ENCODE measurements around the gene EPHA7.

Gene EPHA7

DNA sequence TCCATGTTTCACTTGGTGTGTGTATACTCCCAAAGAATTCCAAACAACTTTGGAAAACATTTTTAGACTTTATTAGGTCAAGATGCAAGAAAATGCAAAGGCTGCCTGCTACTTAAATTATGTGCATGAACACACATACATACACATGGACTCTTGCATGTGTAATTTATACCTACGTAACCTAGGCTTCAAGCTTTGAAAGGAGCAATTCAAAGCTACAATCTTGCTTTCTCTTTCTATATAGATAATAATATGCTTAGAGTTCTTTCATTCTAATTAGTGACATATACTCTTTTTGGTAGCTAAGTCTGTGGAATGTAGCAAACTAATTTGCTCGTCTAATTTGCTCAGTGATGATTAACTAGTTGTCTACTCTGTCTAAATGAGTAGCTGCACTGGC, 146.5 kb downstream of the EPHA7 start:
- Mint-ChIP-seq H3K27ac (no peak overlapping the region), H3K4me3 (no peak overlapping the region), H3K36me3 (ENCODE audit: low read depth) (no peaks in the 10 kb centered on the region), H3K9me3 (peaks cover 4% of the 10 kb centered on the region), H3K4me1 (ENCODE audit: low read depth) (no peaks in the 10 kb centered on the region), H3K27me3 (no peaks in the 10 kb centered on the region)

DNA sequence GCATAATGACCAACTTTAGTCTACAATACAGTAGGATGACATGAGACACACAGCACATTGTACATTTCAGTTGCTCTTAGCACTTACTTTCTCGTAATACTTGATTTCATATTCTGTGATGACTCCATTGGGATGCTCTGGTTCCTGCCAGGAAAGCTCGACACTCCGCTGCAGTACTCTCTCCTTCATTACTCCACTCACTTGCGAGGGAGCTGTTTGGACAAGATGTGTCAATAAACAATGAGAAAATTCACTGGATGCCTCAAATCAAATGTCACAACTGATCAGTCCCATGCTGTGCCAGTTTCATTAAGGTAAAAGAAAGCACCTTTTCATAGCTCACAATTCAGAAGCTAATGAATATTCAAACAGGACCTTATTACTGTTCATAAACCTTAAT, 147.1 kb downstream of the EPHA7 start:
- Mint-ChIP-seq H3K4me3 (no peak overlapping the region), H3K27me3 (no peaks in the 10 kb centered on the region), H3K27ac (no peak overlapping the region), H3K36me3 (ENCODE audit: low read depth) (no peaks in the 10 kb centered on the region), H3K9me3 (peaks cover 4% of the 10 kb centered on the region), H3K4me1 (ENCODE audit: low read depth) (no peaks in the 10 kb centered on the region)

DNA sequence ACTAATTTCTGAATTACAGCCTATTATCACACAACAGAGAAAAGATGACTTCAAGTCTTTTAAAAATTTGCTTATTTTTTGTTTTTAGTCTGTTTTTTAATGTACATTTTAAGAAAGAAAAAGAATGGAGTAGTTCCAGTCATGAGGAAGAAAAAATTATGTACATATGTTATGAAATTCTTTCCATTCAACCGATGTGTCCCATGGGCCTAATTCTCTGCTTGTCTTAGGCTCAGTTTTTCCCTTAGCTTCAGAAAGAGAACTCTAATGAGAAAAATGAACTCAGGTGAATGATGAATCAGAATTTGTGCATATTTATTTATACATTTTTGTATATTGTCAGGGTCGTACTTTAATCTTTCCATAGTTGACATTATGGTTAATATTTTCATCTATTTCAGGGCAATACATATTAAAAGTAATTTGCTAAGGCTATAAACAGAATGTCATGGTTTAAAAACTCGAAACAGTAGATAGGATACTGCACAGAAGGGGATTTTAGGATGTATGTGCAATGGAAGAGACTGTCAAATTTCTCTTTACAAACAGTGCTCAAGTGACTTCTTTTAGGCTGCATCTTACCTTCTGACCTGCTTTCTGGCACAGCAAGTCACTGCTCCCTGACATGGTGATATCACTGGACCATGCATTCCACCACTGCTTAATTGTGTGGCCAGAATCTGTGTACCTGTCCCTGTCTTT, 153.1 kb downstream of the EPHA7 start:
- Mint-ChIP-seq H3K4me1 (ENCODE audit: low read depth) (no peaks in the 10 kb centered on the region), H3K9me3 (no peaks in the 10 kb centered on the region), H3K27ac (no peak overlapping the region), H3K27me3 (no peaks in the 10 kb centered on the region), H3K36me3 (ENCODE audit: low read depth) (no peaks in the 10 kb centered on the region), H3K4me3 (no peak overlapping the region)

DNA sequence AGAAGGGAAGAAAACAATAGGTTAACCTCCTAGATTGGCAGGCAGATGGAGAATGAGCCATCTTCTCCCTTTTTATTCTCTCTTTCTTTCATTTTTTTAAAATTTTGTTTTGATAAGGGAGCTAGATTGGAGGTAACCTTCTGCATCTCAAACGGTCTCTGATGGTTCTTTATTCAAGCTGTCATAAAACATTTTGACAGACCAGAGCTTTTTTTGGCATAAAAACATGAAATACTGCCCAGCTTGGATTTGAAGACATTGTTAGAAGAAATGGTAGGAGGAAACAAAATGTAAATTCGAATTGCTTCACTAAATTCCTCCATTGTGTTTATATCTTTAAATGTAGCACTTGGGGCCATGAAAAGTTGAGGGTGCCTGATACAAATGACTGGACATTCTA, 158.5 kb downstream of the EPHA7 start:
- Mint-ChIP-seq H3K9me3 (no peaks in the 10 kb centered on the region), H3K4me3 (no peak overlapping the region), H3K4me1 (ENCODE audit: low read depth) (no peaks in the 10 kb centered on the region), H3K27me3 (no peaks in the 10 kb centered on the region), H3K36me3 (ENCODE audit: low read depth) (no peaks in the 10 kb centered on the region), H3K27ac (no peak overlapping the region)

DNA sequence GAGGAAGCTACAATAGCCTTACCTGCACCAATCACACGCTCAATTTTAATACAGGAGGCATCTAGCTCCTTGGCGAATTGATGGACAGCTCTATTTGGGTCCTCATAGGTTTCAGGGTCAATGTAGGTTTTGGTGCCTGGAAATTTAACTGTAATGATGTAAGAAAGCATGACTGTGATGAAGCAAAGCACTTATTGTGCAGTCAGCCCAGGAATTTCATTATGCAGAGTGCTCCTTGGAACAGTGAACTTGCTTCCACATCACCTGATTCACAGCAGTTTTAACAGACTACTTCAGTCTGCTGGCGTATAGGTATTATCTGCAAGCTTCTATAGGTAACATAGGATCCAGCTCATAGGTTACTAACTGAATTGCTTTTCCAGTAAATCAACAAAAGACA, 160.0 kb downstream of the EPHA7 start:
- Mint-ChIP-seq H3K27me3 (no peaks in the 10 kb centered on the region), H3K4me3 (no peak overlapping the region), H3K9me3 (no peaks in the 10 kb centered on the region), H3K27ac (no peak overlapping the region), H3K4me1 (ENCODE audit: low read depth) (no peaks in the 10 kb centered on the region), H3K36me3 (ENCODE audit: low read depth) (no peaks in the 10 kb centered on the region)

DNA sequence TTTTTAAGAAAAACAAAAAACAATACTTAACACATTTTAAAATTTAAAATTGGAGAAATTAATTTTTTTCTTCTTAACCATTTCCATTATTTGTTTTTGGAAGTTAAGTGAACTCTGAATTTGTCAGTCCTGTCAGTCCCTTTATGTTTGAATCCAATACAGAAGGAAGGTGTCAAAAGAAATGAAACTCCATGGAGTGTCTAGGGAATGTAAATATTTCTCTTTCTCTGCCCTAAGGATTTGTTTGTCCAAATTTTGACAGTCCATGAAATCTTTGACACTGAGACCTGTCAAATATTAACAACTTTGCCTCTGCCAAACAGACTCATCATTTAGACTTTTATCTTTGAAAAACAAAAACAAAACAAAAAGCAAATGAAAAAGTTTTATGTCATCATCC, 166.4 kb downstream of the EPHA7 start:
- no peaks in the 10 kb centered on the region for H3K27me3 Mint-ChIP-seq
- peaks cover 4% of the 10 kb centered on the region for H3K9me3 Mint-ChIP-seq
- H3K27ac Mint-ChIP-seq: no peak overlapping the region
- no peaks in the 10 kb centered on the region for H3K36me3 Mint-ChIP-seq (ENCODE audit: low read depth)
- H3K4me1 Mint-ChIP-seq (ENCODE audit: low read depth): no peaks in the 10 kb centered on the region
- no peak overlapping the region for H3K4me3 Mint-ChIP-seq

DNA sequence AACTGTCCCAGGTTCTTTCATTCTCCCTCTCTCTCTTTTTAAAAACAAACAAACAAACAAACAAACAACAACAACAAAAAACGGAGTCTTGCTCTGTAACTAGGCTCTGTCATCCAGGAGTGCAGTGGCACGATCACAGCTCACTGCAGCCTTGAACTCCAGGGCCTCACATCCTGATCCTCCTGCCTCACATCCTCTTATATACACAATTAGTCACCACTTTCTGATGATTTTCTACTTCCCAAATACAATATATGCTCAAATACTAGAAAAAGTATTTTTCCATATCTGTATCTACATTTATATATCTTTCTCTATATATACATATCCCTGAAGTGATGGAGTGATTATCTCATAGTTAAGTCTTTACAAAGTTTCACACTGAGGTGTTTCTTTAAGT, 170.7 kb downstream of the EPHA7 start:
- Mint-ChIP-seq H3K9me3 (peaks cover 2% of the 10 kb centered on the region), H3K36me3 (ENCODE audit: low read depth) (no peaks in the 10 kb centered on the region), H3K27ac (no peak overlapping the region), H3K27me3 (no peaks in the 10 kb centered on the region), H3K4me3 (no peak overlapping the region), H3K4me1 (ENCODE audit: low read depth) (no peaks in the 10 kb centered on the region)

DNA sequence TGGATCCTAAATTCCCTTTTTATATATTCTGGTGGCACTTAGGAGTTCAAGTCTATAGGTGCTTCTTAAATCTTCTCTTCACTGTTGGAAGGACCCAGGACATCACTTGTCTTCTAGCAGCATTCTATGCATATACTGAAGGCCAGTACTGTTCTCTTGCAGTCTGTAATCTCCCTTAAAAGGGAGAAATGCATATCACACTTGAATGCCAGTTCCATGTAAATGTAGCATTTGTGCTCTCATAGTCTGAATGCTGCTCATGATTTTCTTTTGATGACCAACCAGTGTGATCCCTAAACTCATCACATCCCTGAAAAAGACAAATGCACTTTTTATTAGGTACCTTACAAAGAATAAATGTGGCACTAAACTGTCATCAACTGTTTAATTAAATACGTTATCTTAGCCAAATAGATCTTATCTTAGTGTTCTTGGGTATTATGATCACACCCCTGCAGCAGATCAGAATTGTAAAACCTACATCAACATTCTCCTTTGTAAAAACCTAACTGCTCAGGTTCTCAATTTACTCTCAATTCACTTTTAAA, 176.1 kb downstream of the EPHA7 start:
- no peak overlapping the region for H3K27ac Mint-ChIP-seq
- no peak overlapping the region for H3K4me3 Mint-ChIP-seq
- H3K36me3 Mint-ChIP-seq (ENCODE audit: low read depth): no peaks in the 10 kb centered on the region
- no peaks in the 10 kb centered on the region for H3K27me3 Mint-ChIP-seq
- H3K9me3 Mint-ChIP-seq: peaks cover 8% of the 10 kb centered on the region
- H3K4me1 Mint-ChIP-seq (ENCODE audit: low read depth): no peaks in the 10 kb centered on the region

DNA sequence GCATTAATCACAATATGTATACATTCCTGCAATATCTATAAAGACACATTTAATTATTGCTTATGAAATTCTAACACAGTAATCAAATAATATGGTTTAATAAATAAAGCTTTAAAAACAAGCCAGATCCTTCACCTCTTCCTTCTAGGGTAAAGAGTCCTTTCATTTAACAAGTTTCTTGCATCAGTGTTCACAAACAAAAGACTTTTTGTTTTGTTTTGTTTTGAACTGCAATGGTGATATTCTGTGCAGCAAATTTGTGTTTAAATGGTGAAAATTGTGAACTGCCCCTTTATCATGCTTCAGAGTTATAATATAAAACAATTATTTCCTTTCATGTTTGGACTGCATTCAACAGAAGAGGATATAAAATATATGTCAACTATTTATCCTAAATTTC, 177.3 kb downstream of the EPHA7 start:
- no peaks in the 10 kb centered on the region for H3K27me3 Mint-ChIP-seq
- peaks cover 8% of the 10 kb centered on the region for H3K9me3 Mint-ChIP-seq
- no peak overlapping the region for H3K27ac Mint-ChIP-seq
- H3K36me3 Mint-ChIP-seq (ENCODE audit: low read depth): no peaks in the 10 kb centered on the region
- no peaks in the 10 kb centered on the region for H3K4me1 Mint-ChIP-seq (ENCODE audit: low read depth)
- no peak overlapping the region for H3K4me3 Mint-ChIP-seq

DNA sequence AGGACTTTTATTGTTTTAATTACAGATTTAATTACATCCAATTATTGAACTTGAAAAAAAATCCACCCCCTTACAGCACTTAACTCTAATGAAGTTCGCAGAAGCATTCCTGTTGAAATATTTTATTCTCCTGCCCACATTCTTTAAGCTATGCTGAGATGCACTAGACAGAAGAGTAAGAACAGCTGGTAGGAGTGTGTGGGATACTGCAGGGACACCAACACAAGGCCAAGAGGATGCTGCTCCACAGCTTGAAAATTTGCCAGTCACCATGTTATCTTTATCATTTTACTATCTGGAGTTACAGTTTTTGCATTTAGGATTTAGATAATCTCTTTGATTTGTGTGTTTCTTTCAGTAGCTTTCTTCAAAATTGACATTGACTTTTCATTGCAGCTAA, 180.7 kb downstream of the EPHA7 start:
- peaks cover 8% of the 10 kb centered on the region for H3K9me3 Mint-ChIP-seq
- H3K4me3 Mint-ChIP-seq: no peak overlapping the region
- H3K4me1 Mint-ChIP-seq (ENCODE audit: low read depth): no peaks in the 10 kb centered on the region
- H3K27ac Mint-ChIP-seq: no peak overlapping the region
- no peaks in the 10 kb centered on the region for H3K27me3 Mint-ChIP-seq
- H3K36me3 Mint-ChIP-seq (ENCODE audit: low read depth): no peaks in the 10 kb centered on the region

DNA sequence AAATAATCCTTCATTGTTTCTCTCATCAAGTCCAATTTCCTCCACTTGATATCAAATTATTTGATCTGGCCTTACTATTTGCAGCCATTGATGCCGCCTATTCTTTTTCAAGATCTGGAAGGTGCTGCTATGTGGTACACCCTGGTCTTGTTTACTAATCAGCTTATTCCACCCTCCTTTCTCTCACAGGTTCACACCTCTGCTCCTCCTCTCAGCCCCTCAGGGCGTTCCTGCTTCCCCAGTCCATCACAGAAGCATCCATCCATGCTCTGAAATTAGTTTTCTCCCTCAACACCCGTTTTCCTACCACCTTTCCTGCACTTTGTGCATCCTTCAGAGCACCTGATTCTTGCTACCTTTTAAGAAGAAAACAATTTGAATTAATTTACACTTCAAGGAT, 183.6 kb downstream of the EPHA7 start:
- no peaks in the 10 kb centered on the region for H3K36me3 Mint-ChIP-seq (ENCODE audit: low read depth)
- no peak overlapping the region for H3K27ac Mint-ChIP-seq
- H3K27me3 Mint-ChIP-seq: no peaks in the 10 kb centered on the region
- no peaks in the 10 kb centered on the region for H3K4me1 Mint-ChIP-seq (ENCODE audit: low read depth)
- no peak overlapping the region for H3K4me3 Mint-ChIP-seq
- peaks cover 4% of the 10 kb centered on the region for H3K9me3 Mint-ChIP-seq

DNA sequence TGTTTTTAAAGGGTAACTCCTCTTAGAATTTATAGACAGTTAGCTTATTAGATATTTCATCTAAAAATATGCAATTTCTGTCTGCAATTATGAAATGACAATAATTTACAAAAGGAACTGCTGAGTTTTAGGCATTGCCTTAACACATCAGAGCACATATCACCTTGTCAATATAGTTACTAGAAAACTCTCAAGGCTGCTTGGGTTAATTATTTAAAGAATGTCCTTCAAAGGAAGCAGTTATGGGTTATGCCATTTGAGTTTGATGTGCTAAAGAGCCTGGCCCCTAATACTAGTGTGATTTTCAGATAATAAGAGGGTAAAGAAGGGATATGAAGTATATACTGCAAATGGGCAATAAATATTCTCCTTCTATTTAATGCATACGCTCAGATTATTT, 192.5 kb downstream of the EPHA7 start:
- Mint-ChIP-seq H3K4me1 (ENCODE audit: low read depth) (no peaks in the 10 kb centered on the region), H3K9me3 (peaks cover 3% of the 10 kb centered on the region), H3K36me3 (ENCODE audit: low read depth) (no peaks in the 10 kb centered on the region), H3K27me3 (no peaks in the 10 kb centered on the region), H3K27ac (no peak overlapping the region), H3K4me3 (no peak overlapping the region)

DNA sequence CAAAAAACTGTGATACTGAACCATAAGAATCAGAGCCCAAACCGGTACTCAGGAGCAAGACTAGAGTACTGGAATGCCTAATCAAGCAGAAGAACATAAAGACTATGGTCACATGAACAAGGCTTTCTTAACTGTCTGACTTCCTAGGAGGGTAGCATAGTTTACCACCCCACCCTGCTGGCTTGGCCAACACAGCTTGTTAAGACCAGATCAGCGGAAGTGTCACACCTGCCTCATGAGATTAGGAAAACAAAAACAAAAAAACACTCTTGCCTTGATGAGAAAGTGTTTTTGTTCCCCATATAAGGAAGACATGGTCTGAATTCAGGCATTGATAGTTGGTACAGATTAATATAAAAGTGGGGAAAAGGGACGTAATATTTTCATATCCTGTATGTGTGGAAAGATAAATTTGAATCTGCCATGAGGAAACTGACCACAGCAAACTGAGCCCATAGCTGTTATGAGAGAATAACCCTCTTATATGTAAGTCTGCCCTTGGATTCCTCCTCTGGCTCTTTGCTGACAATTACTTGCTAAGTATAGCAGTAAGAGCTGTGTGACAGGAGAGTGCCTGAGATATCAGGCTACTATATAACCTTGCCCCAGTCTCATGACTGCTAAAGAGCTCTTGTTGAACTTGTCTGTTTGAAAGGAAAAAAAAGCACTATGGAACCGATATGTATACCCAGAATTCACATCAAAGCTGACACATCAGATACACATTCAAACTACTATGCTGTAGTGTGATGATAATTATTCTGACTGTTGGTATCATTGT, 197.1 kb downstream of the EPHA7 start:
- Mint-ChIP-seq H3K27ac (no peak overlapping the region), H3K4me1 (ENCODE audit: low read depth) (no peaks in the 10 kb centered on the region), H3K36me3 (ENCODE audit: low read depth) (no peaks in the 10 kb centered on the region), H3K4me3 (no peak overlapping the region), H3K27me3 (no peaks in the 10 kb centered on the region), H3K9me3 (peaks cover 3% of the 10 kb centered on the region)

DNA sequence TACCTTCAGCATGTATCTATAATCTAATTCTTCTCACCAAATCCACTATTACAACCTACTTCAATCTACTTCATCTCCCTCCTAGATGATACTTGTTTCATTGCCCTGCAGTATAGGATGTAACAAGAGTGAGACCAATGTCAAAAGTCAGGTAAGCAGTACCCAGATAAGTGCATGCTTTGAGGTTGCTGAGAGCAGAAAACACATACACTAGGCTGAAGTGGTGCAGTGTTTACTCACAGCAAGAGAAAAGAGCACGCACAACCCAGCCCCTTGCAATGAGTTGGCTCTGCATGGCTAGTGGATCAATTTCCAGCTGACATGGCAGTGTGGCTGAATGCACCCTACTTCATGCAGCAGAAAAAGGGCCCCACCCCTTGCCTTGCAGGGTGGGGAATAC, 199.9 kb downstream of the EPHA7 start:
- Mint-ChIP-seq H3K27ac (no peak overlapping the region), H3K4me3 (no peak overlapping the region), H3K4me1 (ENCODE audit: low read depth) (no peaks in the 10 kb centered on the region), H3K9me3 (peaks cover 8% of the 10 kb centered on the region), H3K36me3 (ENCODE audit: low read depth) (no peaks in the 10 kb centered on the region), H3K27me3 (no peaks in the 10 kb centered on the region)

DNA sequence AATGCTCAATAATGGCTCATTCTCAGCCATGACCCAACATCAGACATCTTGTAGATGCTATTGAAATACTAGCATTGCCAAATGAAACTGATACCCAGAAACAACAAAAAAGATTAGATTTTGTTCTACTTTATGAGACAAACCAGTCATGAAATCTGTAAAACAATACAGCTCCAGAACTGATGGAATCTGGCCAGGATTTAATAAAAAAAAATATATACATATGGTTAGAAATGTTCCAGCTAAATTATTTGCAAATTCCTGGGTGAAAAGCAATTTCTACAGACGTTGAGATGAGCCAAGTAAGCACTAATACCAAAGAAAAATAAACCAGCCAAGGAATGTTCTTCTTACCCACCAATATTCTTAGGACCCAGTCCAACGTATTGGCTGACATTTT, 201.3 kb downstream of the EPHA7 start:
- Mint-ChIP-seq H3K36me3 (ENCODE audit: low read depth) (no peaks in the 10 kb centered on the region), H3K4me1 (ENCODE audit: low read depth) (no peaks in the 10 kb centered on the region), H3K4me3 (no peak overlapping the region), H3K27me3 (no peaks in the 10 kb centered on the region), H3K27ac (no peak overlapping the region), H3K9me3 (peaks cover 11% of the 10 kb centered on the region)

All from stimulated activated naive CD8-positive, alpha-beta T cell treated with anti-CD3 and anti-CD28 coated beads, Interleukin-15, Interleukin-2, amounts not matched to agents 100 ng/mL and 50 ng/mL, for 24 hours (primary cell).